IMR-90 (cell line): ENCODE results near the gene CSGALNACT2.

Experiments used
- CEBPB ChIP-seq: IDR thresholded peaks from 2 replicates; pipeline ENCODE4 v1.6.1; 2012; ENCODE audit warnings: low read depth, low read length, improper control_type of control experiment
- MAFK ChIP-seq: IDR thresholded peaks from 2 replicates; pipeline ENCODE4 v1.6.1; 2012; ENCODE audit warnings: low read depth, low read length, improper control_type of control experiment
- MXI1 ChIP-seq: IDR thresholded peaks from 2 replicates; pipeline ENCODE4 v1.6.1; 2012; ENCODE audit warnings: low read depth, mild to moderate bottlenecking, low read length, moderate library complexity, borderline replicate concordance
- POLR2A ChIP-seq: IDR thresholded peaks from 2 replicates; pipeline ENCODE4 v1.6.1; 2012; ENCODE audit warnings: mild to moderate bottlenecking, low read depth, low read length
- RFX5 ChIP-seq: IDR thresholded peaks from 2 replicates; pipeline ENCODE4 v1.8.0; 2012; ENCODE audit warnings: low read depth, mild to moderate bottlenecking, low read length, moderate library complexity
- TF ChIP-seq, protein P1 (sequence below): conservative IDR thresholded peaks from 2 replicates; pipeline ENCODE4 v1.5.1; 2012; ENCODE audit warnings: mild to moderate bottlenecking, low read depth, low read length, improper control_type of control experiment
- TF ChIP-seq, protein P2 (sequence below): fragments of 150-350 bp; IDR thresholded peaks from 2 replicates; pipeline ENCODE4 v1.6.1; 2016; ENCODE audit warnings: low read depth, mild to moderate bottlenecking, low read length, moderate library complexity, borderline replicate concordance

DNA sequence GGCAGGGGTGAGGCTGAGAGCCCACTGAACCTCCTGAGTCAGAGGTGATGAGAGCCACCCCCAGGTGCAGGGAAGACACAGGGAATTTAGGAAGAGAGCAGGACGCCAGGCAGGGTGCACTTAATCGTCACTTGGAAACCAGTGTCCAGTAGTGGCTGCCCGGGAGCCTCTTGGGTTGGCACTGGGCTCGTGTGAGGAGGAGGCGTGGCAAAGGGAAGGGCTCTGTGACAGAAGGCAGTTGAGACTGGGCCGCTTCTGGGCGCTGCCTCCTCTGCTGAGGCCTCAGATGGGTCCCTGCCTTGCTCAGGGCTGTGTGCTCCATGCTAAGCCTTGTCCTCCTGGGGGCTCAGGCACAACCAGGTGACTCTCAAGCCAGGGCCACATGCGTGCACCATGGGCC, 48.1 kb upstream of the CSGALNACT2 start:
- TF ChIP-seq CEBPB (no peak), MAFK (no peak), POLR2A (no peak), RFX5 (no peak), MXI1 (no peak)
- TF ChIP-seq, protein P1, sequence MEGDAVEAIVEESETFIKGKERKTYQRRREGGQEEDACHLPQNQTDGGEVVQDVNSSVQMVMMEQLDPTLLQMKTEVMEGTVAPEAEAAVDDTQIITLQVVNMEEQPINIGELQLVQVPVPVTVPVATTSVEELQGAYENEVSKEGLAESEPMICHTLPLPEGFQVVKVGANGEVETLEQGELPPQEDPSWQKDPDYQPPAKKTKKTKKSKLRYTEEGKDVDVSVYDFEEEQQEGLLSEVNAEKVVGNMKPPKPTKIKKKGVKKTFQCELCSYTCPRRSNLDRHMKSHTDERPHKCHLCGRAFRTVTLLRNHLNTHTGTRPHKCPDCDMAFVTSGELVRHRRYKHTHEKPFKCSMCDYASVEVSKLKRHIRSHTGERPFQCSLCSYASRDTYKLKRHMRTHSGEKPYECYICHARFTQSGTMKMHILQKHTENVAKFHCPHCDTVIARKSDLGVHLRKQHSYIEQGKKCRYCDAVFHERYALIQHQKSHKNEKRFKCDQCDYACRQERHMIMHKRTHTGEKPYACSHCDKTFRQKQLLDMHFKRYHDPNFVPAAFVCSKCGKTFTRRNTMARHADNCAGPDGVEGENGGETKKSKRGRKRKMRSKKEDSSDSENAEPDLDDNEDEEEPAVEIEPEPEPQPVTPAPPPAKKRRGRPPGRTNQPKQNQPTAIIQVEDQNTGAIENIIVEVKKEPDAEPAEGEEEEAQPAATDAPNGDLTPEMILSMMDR = no peak
- TF ChIP-seq, protein P2, sequence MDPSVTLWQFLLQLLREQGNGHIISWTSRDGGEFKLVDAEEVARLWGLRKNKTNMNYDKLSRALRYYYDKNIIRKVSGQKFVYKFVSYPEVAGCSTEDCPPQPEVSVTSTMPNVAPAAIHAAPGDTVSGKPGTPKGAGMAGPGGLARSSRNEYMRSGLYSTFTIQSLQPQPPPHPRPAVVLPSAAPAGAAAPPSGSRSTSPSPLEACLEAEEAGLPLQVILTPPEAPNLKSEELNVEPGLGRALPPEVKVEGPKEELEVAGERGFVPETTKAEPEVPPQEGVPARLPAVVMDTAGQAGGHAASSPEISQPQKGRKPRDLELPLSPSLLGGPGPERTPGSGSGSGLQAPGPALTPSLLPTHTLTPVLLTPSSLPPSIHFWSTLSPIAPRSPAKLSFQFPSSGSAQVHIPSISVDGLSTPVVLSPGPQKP = no peak
